Measurements from ENCODE around the gene SPI1.

DNA sequence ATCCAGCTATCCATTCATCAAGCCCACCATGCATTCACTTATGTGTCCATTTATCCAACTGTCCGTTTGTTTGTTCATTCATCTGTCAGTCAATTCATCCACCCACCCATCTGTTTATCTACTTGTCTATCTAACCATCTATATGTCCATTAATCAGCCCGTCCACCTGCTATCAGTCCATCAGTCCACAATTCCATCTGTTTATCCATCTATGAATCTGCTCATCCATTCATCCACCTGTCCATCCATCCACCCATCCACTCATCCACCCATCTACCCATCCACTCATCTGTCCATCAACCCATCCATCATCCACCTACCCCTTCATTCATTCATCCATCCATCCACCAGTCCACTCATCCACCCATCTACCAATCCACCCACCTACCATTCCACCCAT is 970 bp upstream of the SPI1 start:
- TF ChIP-seq ZNF19 (tag by site-specific recombination; IDR thresholded peaks at IDR 0.05; ENCODE audit: low read depth) (no peak), ZNF514 (tag by site-specific recombination; IDR thresholded peaks at IDR 0.05) (no peak), ZNF174 (tag by site-specific recombination; IDR thresholded peaks at IDR 0.05) (no peak)

Data from HEK293 (cell line).